G401.6 (cell line): ENCODE data around the gene DDIT4.
A peak's percentile ranks its signal among the peaks of the same experiment; 100 is the strongest.
"Not testable (repeated sequence)": the region's sequence is repeated elsewhere in the genome, so short reads cannot be mapped to it uniquely, and the experiment has no call there.

Experiments
- FAIRE-seq: peaks from 2 replicates; lab custom pipeline; 2012; peaks lifted over from hg19 to GRCh38; lab: Jason Lieb, UNC

DDIT4 gene

GRCh38 chr10:72296829-72297280 lies 23.1 kb downstream of the DDIT4 start:
- FAIRE-seq, result not testable (repeated sequence)

- FAIRE-seq, result no peak
Measured at GRCh38 chr10:72297281-72297804, 23.6 kb downstream of the DDIT4 start.

- FAIRE-seq, result peak; percentile 93
Measured at GRCh38 chr10:72297805-72298591, 24.3 kb downstream of the DDIT4 start.

- no peak for FAIRE-seq
Measured at GRCh38 chr10:72298592-72299519, 25.1 kb downstream of the DDIT4 start.

GRCh38 chr10:72303424-72304128 lies 29.9 kb downstream of the DDIT4 start:
- FAIRE-seq, result no peak

GRCh38 chr10:72306215-72306760 lies 32.6 kb downstream of the DDIT4 start:
- FAIRE-seq, result no peak

- FAIRE-seq, result not testable (repeated sequence)
Measured at GRCh38 chr10:72307711-72308110, 34.0 kb downstream of the DDIT4 start.

GRCh38 chr10:72308320-72308987 lies 34.7 kb downstream of the DDIT4 start:
- FAIRE-seq, result no peak

- FAIRE-seq, result no peak
Measured at GRCh38 chr10:72309290-72310240, 35.8 kb downstream of the DDIT4 start.

GRCh38 chr10:72310241-72310633 lies 36.5 kb downstream of the DDIT4 start:
- no peak for FAIRE-seq

- no peak for FAIRE-seq
Measured at GRCh38 chr10:72310636-72311035, 36.9 kb downstream of the DDIT4 start.

GRCh38 chr10:72311667-72312066 lies 37.9 kb downstream of the DDIT4 start:
- FAIRE-seq, result no peak

- no peak for FAIRE-seq
Measured at GRCh38 chr10:72312865-72313391, 39.2 kb downstream of the DDIT4 start.

- FAIRE-seq, result no peak
Measured at GRCh38 chr10:72314263-72314662, 40.5 kb downstream of the DDIT4 start.

- FAIRE-seq, result no peak
Measured at GRCh38 chr10:72315054-72315453, 41.3 kb downstream of the DDIT4 start.

- FAIRE-seq, result no peak
Measured at GRCh38 chr10:72315611-72316385, 42.1 kb downstream of the DDIT4 start.

- FAIRE-seq, result no peak
Measured at GRCh38 chr10:72316386-72316700, 42.6 kb downstream of the DDIT4 start.

- no peak for FAIRE-seq
Measured at GRCh38 chr10:72316748-72317435, 43.2 kb downstream of the DDIT4 start.
